Osteocyte (in vitro differentiated cells): Measurements from ENCODE around the gene UBE3B. TPM values are rescaled to one million over a fixed set of nuclear protein-coding genes. Genes with fewer than 3 reads are reported as not detected.

ENCODE experiments used
- DNase-seq: peaks from one replicate; pipeline ENCODE4 v3.0.0; 2021; ENCODE audit warnings: mixed read lengths; ENCODE audit not compliant: unreplicated experiment; ENCODE audit errors: extremely low spot score
- H3K27ac Mint-ChIP-seq: one replicate; pipeline ENCODE4 v1.8.0; 2021; ENCODE audit warnings: mild to moderate bottlenecking, mixed read lengths; ENCODE audit not compliant: unreplicated experiment
- H3K27me3 Mint-ChIP-seq: one replicate; pipeline ENCODE4 v1.8.0; 2021; ENCODE audit warnings: mixed read lengths; ENCODE audit not compliant: unreplicated experiment
- H3K36me3 Mint-ChIP-seq: one replicate; pipeline ENCODE4 v1.8.0; 2021; ENCODE audit warnings: mixed read lengths; ENCODE audit not compliant: unreplicated experiment
- H3K4me1 Mint-ChIP-seq: one replicate; pipeline ENCODE4 v1.8.0; 2021; ENCODE audit warnings: mixed read lengths; ENCODE audit not compliant: unreplicated experiment
- H3K4me3 Mint-ChIP-seq: one replicate; pipeline ENCODE4 v1.8.0; 2021; ENCODE audit warnings: mild to moderate bottlenecking, moderate library complexity, mixed read lengths; ENCODE audit not compliant: unreplicated experiment
- H3K9me3 Mint-ChIP-seq: one replicate; pipeline ENCODE4 v1.8.0; 2021; ENCODE audit warnings: mixed read lengths; ENCODE audit not compliant: unreplicated experiment
- CTCF ChIP-seq: fragments of 200-600 bp; sonication (generic); IDR thresholded peaks from 2 replicates; pipeline ENCODE4 v1.5.0; 2021; ENCODE audit warnings: antibody characterized with exemption, mild to moderate bottlenecking, moderate library complexity
- total RNA-seq: library from RNA; stranded (reverse); gene quantifications from 2 replicates; pipeline ENCODE4 v1.2.1, GENCODE V29; 2021

UBE3B gene
- total RNA-seq, 1 donor from 2014 or later, result 33.0 TPM

- Mint-ChIP-seq H3K27ac (no peak overlapping the region), H3K4me1 (peaks cover 13% of the 10 kb centered on the region), H3K36me3 (peaks cover 17% of the 10 kb centered on the region), H3K27me3 (no peaks in the 10 kb centered on the region), H3K4me3 (no peak overlapping the region), H3K9me3 (no peaks in the 10 kb centered on the region)
- TF ChIP-seq CTCF, result no peak
- no peak for DNase-seq
These were observed 5.5 kb downstream of the UBE3B start for GRCh38 chr12:109482894-109483293.

DNA sequence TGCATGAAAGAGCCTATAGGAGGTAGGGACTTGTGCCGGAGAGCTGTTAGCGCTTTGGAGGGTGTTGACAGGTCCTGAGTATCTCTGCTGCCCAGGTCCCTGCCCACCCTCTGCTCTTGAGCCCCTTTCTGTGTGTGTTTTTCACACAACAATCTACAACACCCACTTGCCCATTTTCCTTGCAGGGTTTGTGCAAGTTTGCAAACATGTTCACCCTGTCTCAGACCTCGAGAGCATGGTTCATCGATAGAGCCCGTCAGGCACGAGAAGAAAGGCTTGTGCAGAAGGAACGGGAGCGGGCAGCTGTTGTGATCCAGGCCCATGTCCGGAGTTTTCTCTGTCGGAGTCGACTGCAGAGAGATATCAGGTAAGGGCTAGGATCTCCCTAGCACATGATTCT lies 5.9 kb downstream of the UBE3B start:
- Mint-ChIP-seq H3K4me1 (peaks cover 12% of the 10 kb centered on the region), H3K27ac (no peak overlapping the region), H3K27me3 (no peaks in the 10 kb centered on the region), H3K9me3 (no peaks in the 10 kb centered on the region), H3K4me3 (no peak overlapping the region), H3K36me3 (peaks cover 17% of the 10 kb centered on the region)
- no peak for TF ChIP-seq CTCF
- no peak for DNase-seq

GRCh38 chr12:109485201-109485600 lies 7.8 kb downstream of the UBE3B start:
- Mint-ChIP-seq H3K36me3 (peaks cover 26% of the 10 kb centered on the region), H3K9me3 (no peaks in the 10 kb centered on the region), H3K27ac (no peak overlapping the region)

DNA sequence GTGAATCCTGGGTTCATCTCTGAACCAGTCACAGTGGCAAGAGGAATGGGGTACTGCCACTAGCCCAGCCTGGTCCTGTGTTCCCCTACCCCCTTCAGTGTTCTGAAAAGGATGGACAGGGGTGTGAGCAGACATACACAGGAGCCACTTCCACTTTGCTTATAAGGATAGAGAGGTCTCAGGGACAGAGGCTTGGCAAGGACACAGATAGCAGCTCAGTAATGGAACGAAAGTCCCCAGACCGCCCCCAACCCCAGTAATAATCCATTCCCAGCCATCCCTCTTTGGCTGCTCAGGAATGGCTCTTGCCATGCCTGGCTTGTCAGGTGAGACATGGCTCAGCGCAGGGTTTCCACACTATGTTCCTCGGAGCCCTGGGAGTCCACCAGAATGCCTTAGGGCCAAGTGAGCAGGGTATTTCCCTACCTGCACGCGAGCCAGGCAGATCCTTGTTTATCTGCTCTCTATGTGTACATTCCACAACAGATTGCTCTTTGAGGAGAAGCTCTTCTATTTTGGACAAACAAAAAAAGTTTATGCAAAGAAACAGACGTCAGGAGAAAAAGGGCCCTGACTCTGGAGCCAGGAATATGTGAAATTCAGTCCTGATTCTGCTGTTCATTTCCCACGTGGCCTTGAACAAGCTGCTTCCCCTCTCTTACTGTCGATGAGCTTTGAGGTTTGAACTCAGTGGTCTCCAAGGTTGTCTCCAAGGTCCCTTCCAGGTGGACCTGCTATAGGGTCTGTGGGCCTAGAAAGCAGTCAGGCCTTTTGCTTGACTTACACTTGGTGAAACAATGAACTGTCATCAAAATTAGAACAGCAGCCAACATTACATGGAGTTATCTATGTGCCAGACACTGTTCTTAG lies 10.0 kb downstream of the UBE3B start:
- no peak for TF ChIP-seq CTCF
- Mint-ChIP-seq H3K27me3 (no peaks in the 10 kb centered on the region), H3K4me3 (no peak overlapping the region), H3K4me1 (no peaks in the 10 kb centered on the region), H3K9me3 (no peaks in the 10 kb centered on the region), H3K27ac (no peak overlapping the region), H3K36me3 (peaks cover 29% of the 10 kb centered on the region)
- DNase-seq, result no peak

More at GRCh38 chr12:109485201-109485600, 7.8 kb downstream of the UBE3B start:
- no peak for DNase-seq
- TF ChIP-seq CTCF, result no peak
- H3K4me1 Mint-ChIP-seq, result no peaks in the 10 kb centered on the region
- no peak overlapping the region for H3K4me3 Mint-ChIP-seq
- no peaks in the 10 kb centered on the region for H3K27me3 Mint-ChIP-seq

GRCh38 chr12:109488051-109488665 lies 10.7 kb downstream of the UBE3B start:
- Mint-ChIP-seq H3K4me3 (no peak overlapping the region), H3K36me3 (peaks cover 29% of the 10 kb centered on the region), H3K4me1 (no peaks in the 10 kb centered on the region), H3K27me3 (no peaks in the 10 kb centered on the region), H3K27ac (no peak overlapping the region), H3K9me3 (no peaks in the 10 kb centered on the region)
- TF ChIP-seq CTCF, result no peak
- no peak for DNase-seq
